H9 (cell line): ENCODE measurements around the gene GLRX. TPM values are rescaled to one million over a fixed set of nuclear protein-coding genes. Genes with fewer than 3 reads are reported as not detected.

Experiments used
- DNase-seq: peaks from one replicate; pipeline ENCODE4 v3.0.0-alpha.2; 2017
- H2AFZ ChIP-seq: one replicate; pipeline ENCODE4 v1.6.1; 2013; ENCODE audit warnings: mild to moderate bottlenecking, low read length, control low read depth, moderate library complexity
- H2AK5ac ChIP-seq: 2 replicates; pipeline ENCODE4 v1.6.1; 2013; ENCODE audit warnings: low read length, control low read depth, mixed read lengths; ENCODE audit not compliant: insufficient read length
- H2BK120ac ChIP-seq: one replicate; pipeline ENCODE4 v1.6.1; 2013; ENCODE audit warnings: low read depth, mild to moderate bottlenecking, low read length, control low read depth, inconsistent platforms; ENCODE audit not compliant: poor library complexity, severe bottlenecking
- H2BK12ac ChIP-seq: 2 replicates; pipeline ENCODE4 v1.6.1; 2013; ENCODE audit warnings: low read length, control low read depth, mixed read lengths, low read depth; ENCODE audit not compliant: insufficient read length
- H2BK15ac ChIP-seq: 2 replicates; pipeline ENCODE4 v1.6.1; 2013; ENCODE audit warnings: low read depth, low read length, control low read depth
- H2BK20ac ChIP-seq: one replicate; pipeline ENCODE4 v1.6.1; 2013; ENCODE audit warnings: low read depth, mild to moderate bottlenecking, low read length, control low read depth, inconsistent platforms; ENCODE audit not compliant: poor library complexity, severe bottlenecking
- H2BK5ac ChIP-seq: 2 replicates; pipeline ENCODE4 v1.6.1; 2013; ENCODE audit warnings: low read length, control low read depth, mixed read lengths; ENCODE audit not compliant: insufficient read length
- H3K14ac ChIP-seq: 2 replicates; pipeline ENCODE4 v1.6.1; 2013; ENCODE audit warnings: low read length, control low read depth; ENCODE audit not compliant: insufficient read depth
- H3K18ac ChIP-seq: 2 replicates; pipeline ENCODE4 v1.6.1; 2013; ENCODE audit warnings: low read depth, mild to moderate bottlenecking, mixed read lengths, low read length, control low read depth; ENCODE audit not compliant: insufficient read length
- H3K23ac ChIP-seq: 2 replicates; pipeline ENCODE4 v1.6.1; 2013; ENCODE audit warnings: low read length, control low read depth, mixed read lengths, low read depth; ENCODE audit not compliant: insufficient read length
- H3K23me2 ChIP-seq: 2 replicates; pipeline ENCODE4 v1.6.1; 2013; ENCODE audit warnings: low read depth, mild to moderate bottlenecking, mixed read lengths, low read length, control low read depth; ENCODE audit not compliant: insufficient read length, poor library complexity, severe bottlenecking
- H3K27ac ChIP-seq: 2 replicates; pipeline ENCODE4 v1.5.1; 2013; ENCODE audit warnings: low read length, control low read depth, mixed read lengths, low read depth; ENCODE audit not compliant: insufficient read length
- H3K27me3 ChIP-seq: 2 replicates; pipeline ENCODE4 v1.6.1; 2013; ENCODE audit warnings: low read length, control low read depth, inconsistent platforms; ENCODE audit not compliant: insufficient read depth
- H3K4ac ChIP-seq: 2 replicates; pipeline ENCODE4 v1.6.1; 2013; ENCODE audit warnings: low read depth, mild to moderate bottlenecking, control low read depth, inconsistent platforms, low read length, moderate library complexity
- H3K4me1 ChIP-seq: 2 replicates; pipeline ENCODE4 v1.6.1; 2013; ENCODE audit warnings: low read length, control low read depth, inconsistent platforms; ENCODE audit not compliant: insufficient read depth
- H3K4me2 ChIP-seq: 2 replicates; pipeline ENCODE4 v1.6.1; 2013; ENCODE audit warnings: low read length, control low read depth, mixed read lengths; ENCODE audit not compliant: insufficient read length, insufficient read depth
- H3K56ac ChIP-seq: 2 replicates; pipeline ENCODE4 v1.6.1; 2013; ENCODE audit warnings: low read depth, mild to moderate bottlenecking, mixed read lengths, low read length, control low read depth; ENCODE audit not compliant: insufficient read length
- H3K79me1 ChIP-seq: 2 replicates; pipeline ENCODE4 v1.6.1; 2013; ENCODE audit warnings: low read depth, mild to moderate bottlenecking, moderate library complexity, low read length, control low read depth, inconsistent platforms; ENCODE audit not compliant: insufficient read depth, poor library complexity, severe bottlenecking
- H3K79me2 ChIP-seq: 2 replicates; pipeline ENCODE4 v1.6.1; 2013; ENCODE audit warnings: low read length, control low read depth, inconsistent platforms; ENCODE audit not compliant: insufficient read depth
- H3K9ac ChIP-seq: 2 replicates; pipeline ENCODE4 v1.6.1; 2013; ENCODE audit warnings: low read length, control low read depth, mixed read lengths; ENCODE audit not compliant: insufficient read length; ENCODE audit errors: extremely low read depth
- H3K9me3 ChIP-seq: one replicate; pipeline ENCODE4 v1.6.1; 2013; ENCODE audit warnings: low read depth, low read length, inconsistent platforms; ENCODE audit not compliant: control insufficient read depth
- H3T11ph ChIP-seq: one replicate; pipeline ENCODE4 v1.6.1; 2013; ENCODE audit warnings: mild to moderate bottlenecking, low read length, control low read depth, inconsistent platforms
- H4K20me1 ChIP-seq: one replicate; pipeline ENCODE4 v1.6.1; 2013; ENCODE audit not compliant: control insufficient read depth, insufficient read length, insufficient read depth
- H4K5ac ChIP-seq: 2 replicates; pipeline ENCODE4 v1.6.1; 2013; ENCODE audit warnings: low read depth, mild to moderate bottlenecking, mixed read lengths, low read length, control low read depth; ENCODE audit not compliant: insufficient read length
- H4K8ac ChIP-seq: replicated peaks from 2 replicates; pipeline ENCODE4 v1.6.1; 2013; ENCODE audit warnings: low read length, control low read depth, mixed read lengths, low read depth; ENCODE audit not compliant: insufficient read length
- H4K91ac ChIP-seq: 2 replicates; pipeline ENCODE4 v1.6.1; 2013; ENCODE audit warnings: low read depth, mild to moderate bottlenecking, moderate library complexity, mixed read lengths, low read length, control low read depth; ENCODE audit not compliant: insufficient read length
- H3K27ac Mint-ChIP-seq, 3 experiments: 2 replicates in 2 of 3; 3 replicates in 1 of 3; pipeline ENCODE4 v1.8.0; 2020 to 2021; ENCODE audit warnings: mixed read lengths in 3 of 3, mild to moderate bottlenecking in 1 of 3, moderate library complexity in 1 of 3
- H3K27me3 Mint-ChIP-seq: 2 replicates; pipeline ENCODE4 v1.8.0; 2021; ENCODE audit warnings: low read depth, mild to moderate bottlenecking, moderate library complexity, mixed read lengths
- H3K36me3 Mint-ChIP-seq, 3 experiments: 2 replicates in 2 of 3; 3 replicates in 1 of 3; pipeline ENCODE4 v1.8.0; 2020 to 2021; ENCODE audit warnings: low read depth in 3 of 3, mixed read lengths in 3 of 3; ENCODE audit not compliant: insufficient read depth in 1 of 3
- H3K4me1 Mint-ChIP-seq, 2 experiments: 2 replicates each; pipeline ENCODE4 v1.8.0; 2020; ENCODE audit warnings: mixed read lengths in 2 of 2
- H3K4me3 Mint-ChIP-seq, 2 experiments: 2 replicates in 1 of 2; 3 replicates in 1 of 2; pipeline ENCODE4 v1.8.0; 2020 to 2021; ENCODE audit warnings: mild to moderate bottlenecking in 2 of 2, mixed read lengths in 2 of 2, moderate library complexity in 1 of 2
- H3K9me3 Mint-ChIP-seq, 2 experiments: 2 replicates in 1 of 2; 3 replicates in 1 of 2; pipeline ENCODE4 v1.8.0; 2020; ENCODE audit warnings: mild to moderate bottlenecking in 2 of 2, mixed read lengths in 2 of 2, moderate library complexity in 1 of 2
- CTCF ChIP-seq: fragments of 200-600 bp; sonication (generic); conservative IDR thresholded peaks from 3 replicates; pipeline ENCODE4 v1.8.0; 2021; ENCODE audit warnings: antibody characterized with exemption, mild to moderate bottlenecking
- WGBS: extraction: QIAGEN DNeasy Blood & Tissue Kit; methylation state at CpG from one replicate; pipeline ENCODE4 v1.1.7; 2013; ENCODE audit warnings: missing lambda C conversion rate, low lambda C conversion rate, mixed read lengths; ENCODE audit not compliant: insufficient read length; ENCODE audit errors: extremely low coverage; 5-methylcytosine and 5-hydroxymethylcytosine counted together
- total RNA-seq: library from RNA; stranded (reverse); gene quantifications from 2 replicates; pipeline ENCODE4 v1.2.1, GENCODE V29; 2021

Gene GLRX
- total RNA-seq, 1 experiment from 2014 or later: 13.8 TPM

DNA sequence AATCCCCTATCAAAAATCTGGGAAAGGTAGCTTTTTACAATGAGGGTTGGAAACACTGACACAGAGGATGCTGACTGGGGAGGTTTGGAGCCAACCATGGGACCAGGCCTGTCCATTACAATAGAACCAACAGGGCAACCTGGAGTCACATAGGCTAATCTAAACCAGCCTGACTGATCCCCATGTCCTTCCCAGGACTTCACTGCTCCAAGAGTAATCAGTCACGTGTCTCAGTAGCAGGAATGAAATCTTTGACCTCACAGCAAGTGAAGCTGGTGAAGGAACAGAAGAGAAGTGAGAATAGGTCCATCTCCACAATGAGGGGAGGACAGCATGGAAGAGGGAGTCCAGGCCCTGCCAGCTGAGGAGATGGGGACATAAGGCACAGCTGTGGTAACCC lies 16.0 kb upstream of the GLRX start:
- peaks cover 5% of the 10 kb centered on the region; the same call in 1 of the 2 replicates for H3K27me3 Mint-ChIP-seq
- no peak overlapping the region for H4K8ac ChIP-seq

More for the DNA sequence above, 16.0 kb upstream of the GLRX start:
- Histone ChIP-seq H3K79me1 (no peaks in the 10 kb centered on the region), H3K56ac (no peak overlapping the region), H3K23ac (no peak overlapping the region), H3K14ac (no peak overlapping the region), H4K91ac (no peak overlapping the region), H3K4me1 (no peaks in the 10 kb centered on the region), H3K4ac (no peak overlapping the region), H3K27me3 (no peaks in the 10 kb centered on the region), H2BK120ac (no peak overlapping the region), H3T11ph (no peak overlapping the region), H2BK5ac (no peak overlapping the region), H3K9ac (no peak overlapping the region), H3K9me3 (no peaks in the 10 kb centered on the region), H3K18ac (no peak overlapping the region), H4K5ac (no peak overlapping the region), H2AFZ (no peak overlapping the region), H2AK5ac (no peak overlapping the region), H3K23me2 (no peaks in the 10 kb centered on the region), H4K20me1 (no peaks in the 10 kb centered on the region), H3K79me2 (no peaks in the 10 kb centered on the region), H2BK20ac (no peak overlapping the region), H2BK12ac (no peak overlapping the region), H2BK15ac (no peak overlapping the region), H3K27ac (no peak overlapping the region), H3K4me2 (no peak overlapping the region)
- peaks cover 7 to 8% of the 10 kb centered on the region in 2 experiments for H3K4me1 Mint-ChIP-seq
- no peaks in the 10 kb centered on the region for H3K9me3 Mint-ChIP-seq
- no peak for DNase-seq
- H3K36me3 Mint-ChIP-seq: no peaks in the 10 kb centered on the region
- no CpG with 5 or more reads among the region's 1 CpG for WGBS
- TF ChIP-seq CTCF: no peak
- no peak overlapping the region for H3K4me3 Mint-ChIP-seq
- H3K27ac Mint-ChIP-seq: no peak overlapping the region
